ENCODE measurements around the gene UTP14C. TPM values are rescaled to one million over a fixed set of nuclear protein-coding genes. Genes with fewer than 3 reads are reported as not detected.

Gene UTP14C
- total and polyA plus RNA-seq, 2 of the 13 experiments (the other 11 are each of a cell fraction or from before 2014, with no cell fraction given) = 8.8 to 12.2 TPM

DNA sequence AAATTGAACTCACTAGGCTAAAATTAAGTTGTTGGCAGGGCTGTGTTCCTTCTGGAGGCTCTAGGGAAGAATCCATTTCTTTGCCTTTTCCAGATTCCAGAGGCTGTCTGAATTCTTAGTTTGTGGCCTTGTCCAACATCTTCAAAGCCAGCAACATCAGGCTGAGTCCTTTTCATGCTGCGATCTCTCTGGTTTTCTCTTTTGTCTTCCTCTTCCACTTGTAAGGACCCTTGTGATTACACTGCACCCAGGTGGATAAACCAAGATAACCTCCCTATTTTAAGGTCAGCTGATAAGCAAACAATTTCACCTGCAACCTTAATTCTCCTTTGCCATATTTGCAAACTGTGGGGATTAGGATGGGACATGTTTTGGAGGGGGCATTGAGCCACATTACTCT, 11.5 kb downstream of the UTP14C start:
- Histone ChIP-seq H3K27me3 (ENCODE audit: control insufficient read depth in 1 of 2, insufficient read depth in 2 of 2, low read length in 2 of 2) (no peaks in the 10 kb centered on the region), H3K4me2 (ENCODE audit: low read depth, low read length) (no peak overlapping the region), H3K9ac (ENCODE audit: insufficient read depth, low read depth, low read length) (no peak overlapping the region), H2AFZ (ENCODE audit: low read length) (no peak overlapping the region), H3K79me2 (ENCODE audit: insufficient read depth, low read length) (no peaks in the 10 kb centered on the region), H3K4me1 (ENCODE audit: insufficient read depth, low read length) (peaks cover 28% of the 10 kb centered on the region), H3K9me3 (ENCODE audit: low read length) (no peaks in the 10 kb centered on the region), H3K27ac (ENCODE audit: extremely low read length, insufficient read depth, low read length) (no peak overlapping the region), H3K4me3 (replicated peaks in 1 of 3; ENCODE audit: insufficient read depth in 1 of 3, low read depth in 2 of 3, low read length in 3 of 3) (no peak overlapping the region), H3K36me3 (replicated peaks in 1 of 2; ENCODE audit: control insufficient read depth in 1 of 2, insufficient read depth in 2 of 2, low read length in 2 of 2) (no peaks in the 10 kb centered on the region), H4K20me1 (ENCODE audit: insufficient read depth, low read length) (no peaks in the 10 kb centered on the region)
- FAIRE-seq (no peak), DNase-seq (ENCODE audit: low spot score) (no peak), ATAC-seq (no peak)
- TF ChIP-seq ZNF850 (CRISPR knock-in tag; conservative IDR thresholded peaks at IDR 0.05) = no peak
- TF ChIP-seq SOX6 (IDR thresholded peaks at IDR 0.05) = no peak
- TF ChIP-seq SOX6 (CRISPR knock-in tag; IDR thresholded peaks at IDR 0.05) = peak; percentile 18; the same call in 1 of the 2 replicates
- TF ChIP-seq, protein P1, sequence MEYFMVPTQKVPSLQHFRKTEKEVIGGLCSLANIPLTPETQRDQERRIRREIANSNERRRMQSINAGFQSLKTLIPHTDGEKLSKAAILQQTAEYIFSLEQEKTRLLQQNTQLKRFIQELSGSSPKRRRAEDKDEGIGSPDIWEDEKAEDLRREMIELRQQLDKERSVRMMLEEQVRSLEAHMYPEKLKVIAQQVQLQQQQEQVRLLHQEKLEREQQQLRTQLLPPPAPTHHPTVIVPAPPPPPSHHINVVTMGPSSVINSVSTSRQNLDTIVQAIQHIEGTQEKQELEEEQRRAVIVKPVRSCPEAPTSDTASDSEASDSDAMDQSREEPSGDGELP (IDR thresholded peaks at IDR 0.05; ENCODE audit: borderline replicate concordance, low read depth) = no peak
- no TSS peak for BruUV-seq (replicated peaks)
- CTCF ChIA-PET (ENCODE audit: low intra/inter-chr PET ratio, low total read pairs) = no interaction called here
- POLR2A ChIA-PET = no interaction called here
- 38% methylated on average over 1 of the region's 1 CpG for WGBS (ENCODE audit: low lambda C conversion rate)
- intact Hi-C loops (cut with micrococcal nuclease; ENCODE audit: unreplicated experiment) = no loop called here
- in situ Hi-C loops (cut with HindIII; ENCODE audit: extremely low pct_ligation_motif_present, low pct_unique_long_range_greater_than_20kb) = no loop called here

DNA sequence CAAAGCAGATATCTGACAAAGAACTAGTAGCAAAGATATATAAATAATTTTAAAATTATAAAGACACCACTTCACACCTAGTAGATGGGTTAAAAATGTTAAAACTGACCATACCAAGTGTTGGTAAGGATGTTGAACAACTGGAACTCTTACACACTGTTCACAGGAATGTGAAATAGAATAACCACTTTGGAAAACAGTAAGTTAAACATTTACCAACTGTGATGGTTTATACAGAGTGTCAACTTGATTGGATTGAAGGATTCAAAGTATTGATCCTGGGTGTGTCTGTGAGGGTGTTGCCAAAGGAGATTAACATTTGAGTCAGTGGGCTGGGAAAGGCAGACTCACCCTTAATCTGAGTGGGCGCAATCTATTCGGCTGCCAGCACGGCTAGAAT, 19.2 kb downstream of the UTP14C start:
- H2AFZ ChIP-seq (ENCODE audit: low read length) = no peak overlapping the region
- no TSS peak for BruUV-seq (replicated peaks)
- peak overlapping the region; percentile 7; the same call in 1 of the 2 replicates for H3K4me2 ChIP-seq (ENCODE audit: low read depth, low read length)
- ChIA-PET CTCF (ENCODE audit: low intra/inter-chr PET ratio, low total read pairs) (no interaction called here), POLR2A (no interaction called here)
- peak; percentile 12 for FAIRE-seq
- peak; percentile 35 for DNase-seq (ENCODE audit: low spot score)
- ATAC-seq = peak; percentile 93
- no peaks in the 10 kb centered on the region for H3K27me3 ChIP-seq (ENCODE audit: control insufficient read depth in 1 of 2, insufficient read depth in 2 of 2, low read length in 2 of 2)
- H3K27ac ChIP-seq (ENCODE audit: extremely low read length, insufficient read depth, low read length) = no peak overlapping the region
- H3K9me3 ChIP-seq (ENCODE audit: low read length) = no peaks in the 10 kb centered on the region
- no peaks in the 10 kb centered on the region for H4K20me1 ChIP-seq (ENCODE audit: insufficient read depth, low read length)
- intact Hi-C loops (cut with micrococcal nuclease; ENCODE audit: unreplicated experiment) (loop anchor here (2.0 kb wide), 1 partner anchor 31 kb away; the partner anchor contains the start of gene ALG11), in situ Hi-C loops (cut with HindIII; ENCODE audit: extremely low pct_ligation_motif_present, low pct_unique_long_range_greater_than_20kb) (no loop called here)
- H3K9ac ChIP-seq (ENCODE audit: insufficient read depth, low read depth, low read length) = no peak overlapping the region
- no peaks in the 10 kb centered on the region for H3K79me2 ChIP-seq (ENCODE audit: insufficient read depth, low read length)
- H3K36me3 ChIP-seq (replicated peaks in 1 of 2; ENCODE audit: control insufficient read depth in 1 of 2, insufficient read depth in 2 of 2, low read length in 2 of 2) = no peaks in the 10 kb centered on the region
- H3K4me3 ChIP-seq (replicated peaks in 1 of 3; ENCODE audit: insufficient read depth in 1 of 3, low read depth in 2 of 3, low read length in 3 of 3) = no peak overlapping the region
- peaks cover 14% of the 10 kb centered on the region for H3K4me1 ChIP-seq (ENCODE audit: insufficient read depth, low read length)
- 62% methylated on average over 3 of the region's 3 CpGs for WGBS (ENCODE audit: low lambda C conversion rate)
- TF ChIP-seq ZNF33A (CRISPR knock-in tag; IDR thresholded peaks at IDR 0.05; ENCODE audit: borderline replicate concordance) (no peak), ZBTB7A (CRISPR knock-in tag; IDR thresholded peaks at IDR 0.05) (no peak), FOXA3 (CRISPR knock-in tag; IDR thresholded peaks at IDR 0.05) (peak; percentile 41), SOX6 (IDR thresholded peaks at IDR 0.05) (no peak), SOX6 (CRISPR knock-in tag; IDR thresholded peaks at IDR 0.05) (peak; percentile 31; the same call in 1 of the 2 replicates), ZNF7 (CRISPR knock-in tag; IDR thresholded peaks at IDR 0.05) (peak; percentile 99), GATA4 (IDR thresholded peaks at IDR 0.05; ENCODE audit: borderline replicate concordance, low read depth) (no peak), ONECUT2 (CRISPR knock-in tag; IDR thresholded peaks at IDR 0.05) (peak; percentile 80), ZNF12 (CRISPR knock-in tag; IDR thresholded peaks at IDR 0.05) (no peak)
- TF ChIP-seq, protein P2, sequence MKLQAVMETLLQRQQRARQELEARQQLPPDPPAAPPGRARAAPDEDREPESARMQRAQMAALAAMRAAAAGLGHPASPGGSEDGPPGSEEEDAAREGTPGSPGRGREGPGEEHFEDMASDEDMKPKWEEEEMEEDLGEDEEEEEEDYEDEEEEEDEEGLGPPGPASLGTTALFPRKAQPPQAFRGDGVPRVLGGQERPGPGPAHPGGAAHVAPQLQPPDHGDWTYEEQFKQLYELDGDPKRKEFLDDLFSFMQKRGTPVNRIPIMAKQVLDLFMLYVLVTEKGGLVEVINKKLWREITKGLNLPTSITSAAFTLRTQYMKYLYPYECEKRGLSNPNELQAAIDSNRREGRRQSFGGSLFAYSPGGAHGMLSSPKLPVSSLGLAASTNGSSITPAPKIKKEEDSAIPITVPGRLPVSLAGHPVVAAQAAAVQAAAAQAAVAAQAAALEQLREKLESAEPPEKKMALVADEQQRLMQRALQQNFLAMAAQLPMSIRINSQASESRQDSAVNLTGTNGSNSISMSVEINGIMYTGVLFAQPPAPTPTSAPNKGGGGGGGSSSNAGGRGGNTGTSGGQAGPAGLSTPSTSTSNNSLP (IDR thresholded peaks at IDR 0.05; ENCODE audit: low read depth, low read length) = no peak
- TF ChIP-seq, protein P3, sequence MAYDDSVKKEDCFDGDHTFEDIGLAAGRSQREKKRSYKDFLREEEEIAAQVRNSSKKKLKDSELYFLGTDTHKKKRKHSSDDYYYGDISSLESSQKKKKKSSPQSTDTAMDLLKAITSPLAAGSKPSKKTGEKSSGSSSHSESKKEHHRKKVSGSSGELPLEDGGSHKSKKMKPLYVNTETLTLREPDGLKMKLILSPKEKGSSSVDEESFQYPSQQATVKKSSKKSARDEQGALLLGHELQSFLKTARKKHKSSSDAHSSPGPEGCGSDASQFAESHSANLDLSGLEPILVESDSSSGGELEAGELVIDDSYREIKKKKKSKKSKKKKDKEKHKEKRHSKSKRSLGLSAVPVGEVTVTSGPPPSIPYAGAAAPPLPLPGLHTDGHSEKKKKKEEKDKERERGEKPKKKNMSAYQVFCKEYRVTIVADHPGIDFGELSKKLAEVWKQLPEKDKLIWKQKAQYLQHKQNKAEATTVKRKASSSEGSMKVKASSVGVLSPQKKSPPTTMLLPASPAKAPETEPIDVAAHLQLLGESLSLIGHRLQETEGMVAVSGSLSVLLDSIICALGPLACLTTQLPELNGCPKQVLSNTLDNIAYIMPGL (CRISPR knock-in tag; IDR thresholded peaks at IDR 0.05; ENCODE audit: borderline replicate concordance in 1 of 2, low read depth in 1 of 2) = no peak
